HepG2 (cell line): ENCODE measurements around the gene EMC9. TPM values are rescaled to one million over a fixed set of nuclear protein-coding genes. Genes with fewer than 3 reads are reported as not detected.

Source experiments
- ATAC-seq: fragments of 200-7000 bp; cut with Tn5 transposase; 3 replicates; pipeline ENCODE4 v1.9.1; 2020; ENCODE audit warnings: mild to moderate bottlenecking, moderate library complexity
- BruUV-seq: library from RNA; stranded (reverse); fragments of 400-500 nt; replicated peaks from 2 replicates; lab custom pipeline; 2021; lab: Mats Ljungman, UMichigan
- CTCF ChIA-PET: fragments of 300-600 bp; formaldehyde crosslinking; extraction: SDS; loops from one replicate; lab custom pipeline; 2021; ENCODE audit warnings: low total read pairs, inconsistent platforms, low intra/inter-chr PET ratio; lab: Yijun Ruan, JAX
- POLR2A ChIA-PET: fragments of 350-600 bp; sonication (Branson Sonifier 250); formaldehyde crosslinking; loops from one replicate; lab custom pipeline; 2020; ENCODE audit warnings: antibody characterized with exemption, inconsistent platforms; lab: Yijun Ruan, JAX
- DNase-seq: peaks from one replicate; pipeline ENCODE4 v3.0.0-alpha.2; 2015; ENCODE audit warnings: low spot score
- FAIRE-seq: peaks from 3 replicates; lab custom pipeline; 2011; peaks lifted over from hg19 to GRCh38; lab: Jason Lieb, UNC
- H2AFZ ChIP-seq: one replicate; pipeline ENCODE4 v1.6.1; 2011; ENCODE audit warnings: low read length, inconsistent platforms
- H3K27ac ChIP-seq: fragments of 300-600 bp; 3 replicates; pipeline ENCODE4 v1.8.0; 2011; ENCODE audit warnings: mixed run types, mild to moderate bottlenecking, mixed read lengths, low read length, inconsistent platforms; ENCODE audit not compliant: insufficient read depth; ENCODE audit errors: extremely low read length
- H3K27me3 ChIP-seq, 2 experiments: fragments of 200-600 bp in 1 of 2; 2 replicates in 1 of 2; 3 replicates in 1 of 2; pipeline versions ENCODE4 v1.6.0 to v1.8.0; 2011; ENCODE audit warnings: low read length in 2 of 2, mild to moderate bottlenecking in 2 of 2, moderate library complexity in 2 of 2, inconsistent platforms in 1 of 2; ENCODE audit not compliant: insufficient read depth in 2 of 2, control insufficient read depth in 1 of 2
- H3K36me3 ChIP-seq, 2 experiments: fragments of 200-600 bp in 1 of 2; replicated peaks in 1 of 2; 2 replicates in 1 of 2; 3 replicates in 1 of 2; pipeline versions ENCODE4 v1.5.1 to v1.8.0; 2011; ENCODE audit warnings: low read length in 2 of 2, inconsistent platforms in 1 of 2; ENCODE audit not compliant: insufficient read depth in 2 of 2, control insufficient read depth in 1 of 2
- H3K4me1 ChIP-seq: 2 replicates; pipeline ENCODE4 v1.5.1; 2012; ENCODE audit warnings: low read length, inconsistent platforms; ENCODE audit not compliant: insufficient read depth
- H3K4me2 ChIP-seq: 2 replicates; pipeline ENCODE4 v1.6.0; 2011; ENCODE audit warnings: low read depth, low read length, inconsistent platforms
- H3K4me3 ChIP-seq, 3 experiments: fragments of 200-600 bp in 1 of 3; sonication (generic), shearing (Covaris generic) in 1 of 3; replicated peaks in 1 of 3; 2 replicates each; pipeline ENCODE4 v1.5.1; 2011 to 2016; ENCODE audit warnings: low read length in 3 of 3, inconsistent platforms in 2 of 3, low read depth in 2 of 3, mild to moderate bottlenecking in 2 of 3, control low read depth in 1 of 3, mixed read lengths in 1 of 3; ENCODE audit not compliant: insufficient read depth in 1 of 3
- H3K79me2 ChIP-seq: one replicate; pipeline ENCODE4 v1.6.1; 2011; ENCODE audit warnings: low read length, inconsistent platforms; ENCODE audit not compliant: insufficient read depth
- H3K9ac ChIP-seq: 2 replicates; pipeline ENCODE4 v1.6.0; 2011; ENCODE audit warnings: mild to moderate bottlenecking, low read depth, low read length, inconsistent platforms; ENCODE audit not compliant: insufficient read depth
- H3K9me3 ChIP-seq: 2 replicates; pipeline ENCODE4 v1.5.1; 2012; ENCODE audit warnings: mild to moderate bottlenecking, low read length
- H4K20me1 ChIP-seq: 2 replicates; pipeline ENCODE4 v1.6.0; 2011; ENCODE audit warnings: inconsistent platforms, mild to moderate bottlenecking, low read length, moderate library complexity; ENCODE audit not compliant: insufficient read depth
- AGO2 ChIP-seq: fragments of 200-400 bp; formaldehyde crosslinking; optimal IDR thresholded peaks from 2 replicates; pipeline ENCODE3; 2017; ENCODE audit warnings: mild to moderate bottlenecking, low read depth, low read length, moderate library complexity
- ERF ChIP-seq: IDR thresholded peaks from 2 replicates; pipeline ENCODE4 v1.6.1; 2018; ENCODE audit warnings: missing biosample characterization, missing genetic modification reagents
- ETV6 ChIP-seq: sonication (generic); formaldehyde crosslinking; conservative IDR thresholded peaks from 2 replicates; pipeline ENCODE4 v1.4.0; 2020; ENCODE audit warnings: missing genetic modification reagents
- HDAC1 ChIP-seq: sonication (generic); formaldehyde crosslinking; IDR thresholded peaks from 2 replicates; pipeline ENCODE4 v1.5.1; 2020; ENCODE audit warnings: mild to moderate bottlenecking, missing genetic modification reagents
- NFKB2 ChIP-seq: sonication (generic); formaldehyde crosslinking; IDR thresholded peaks from 2 replicates; pipeline ENCODE4 v1.4.0; 2020; ENCODE audit warnings: missing genetic modification reagents, borderline replicate concordance
- NFRKB ChIP-seq: fragments of 450-650 bp; IDR thresholded peaks from 2 replicates; pipeline ENCODE4 v1.6.1; 2017
- NFYB ChIP-seq: sonication (generic); formaldehyde crosslinking; IDR thresholded peaks from 2 replicates; pipeline ENCODE4 v1.4.0; 2020; ENCODE audit warnings: missing genetic modification reagents
- POLR2G ChIP-seq: fragments of 200-400 bp; formaldehyde crosslinking; IDR thresholded peaks from 2 replicates; pipeline ENCODE4 v1.6.1; 2018; ENCODE audit warnings: mild to moderate bottlenecking, low read depth, low read length, moderate library complexity
- RXRA ChIP-seq: sonication (generic); formaldehyde crosslinking; IDR thresholded peaks from 2 replicates; pipeline ENCODE4 v1.5.1; 2020; ENCODE audit warnings: missing genetic modification reagents
- ZHX1 ChIP-seq: sonication (generic); formaldehyde crosslinking; IDR thresholded peaks from 2 replicates; pipeline ENCODE4 v1.8.1; 2022; ENCODE audit warnings: low read depth, mild to moderate bottlenecking, missing genetic modification reagents
- ZNF138 ChIP-seq: sonication (generic); formaldehyde crosslinking; IDR thresholded peaks from 2 replicates; pipeline ENCODE4 v1.5.0; 2020; ENCODE audit warnings: mild to moderate bottlenecking, low read depth, missing genetic modification reagents
- ZNF350 ChIP-seq: sonication (generic); formaldehyde crosslinking; IDR thresholded peaks from 2 replicates; pipeline ENCODE4 v1.4.0; 2020; ENCODE audit warnings: mild to moderate bottlenecking, low read depth, missing genetic modification reagents, borderline replicate concordance
- ZNF660 ChIP-seq: sonication (generic); formaldehyde crosslinking; IDR thresholded peaks from 2 replicates; pipeline ENCODE4 v1.5.1; 2020; ENCODE audit warnings: mild to moderate bottlenecking, low read depth, missing genetic modification reagents, borderline replicate concordance
- ZNF780A ChIP-seq: sonication (generic); formaldehyde crosslinking; IDR thresholded peaks from 2 replicates; pipeline ENCODE4 v1.8.0; 2022; ENCODE audit warnings: mild to moderate bottlenecking, missing genetic modification reagents, moderate library complexity
- WGBS: methylation state at CpG from one replicate; pipeline ENCODE4 v1.1.6; 2017; ENCODE audit warnings: low lambda C conversion rate; 5-methylcytosine and 5-hydroxymethylcytosine counted together
- in situ Hi-C: cut with HindIII; loops from 2 replicates; pipeline ENCODE4 v1.10.0; 2017; ENCODE audit warnings: low pct_unique_long_range_greater_than_20kb; ENCODE audit not compliant: extremely low pct_ligation_motif_present
- intact Hi-C: fragments of 100-400 bp; cut with micrococcal nuclease; formaldehyde crosslinking; loops from one replicate; pipeline ENCODE4 v1.10.0; 2022; ENCODE audit not compliant: unreplicated experiment
- polyA plus RNA-seq, 8 experiments: library from polyadenylated mRNA; depleted of rRNA in 3 of 8; stranded (reverse) in 7 of 8; unstranded in 1 of 8; fragments of >200 nt; fragmentation: Illumina TruSeq in 4 of 8; extraction: Trizol in 4 of 8; gene quantifications; 2 replicates each; pipeline versions ENCODE4 v1.2.1 to v1.2.3, GENCODE V29; 2011 to 2016; ENCODE audit warnings: low read depth in 4 of 8, missing spikeins in 1 of 8, mixed read lengths in 1 of 8; ENCODE audit not compliant: insufficient read depth in 1 of 8
- total RNA-seq, 5 experiments: library from RNA; depleted of rRNA; stranded (reverse); fragments of >200 nt; fragmentation: Illumina TruSeq; extraction: Trizol; gene quantifications; 2 replicates each; pipeline ENCODE4 v1.2.3, GENCODE V29; 2016; ENCODE audit warnings: low read depth in 1 of 5

EMC9 gene
- total and polyA plus RNA-seq, 2 of the 13 experiments (the other 11 are each of a cell fraction or from before 2014, with no cell fraction given), result 60.5 to 78.7 TPM

GRCh38 chr14:24177041-24177825, 35.8 kb upstream of the EMC9 start:
- H4K20me1 ChIP-seq, result no peaks in the 10 kb centered on the region
- no TSS peak for BruUV-seq
- H3K4me2 ChIP-seq, result no peak overlapping the region
- H3K4me1 ChIP-seq, result no peaks in the 10 kb centered on the region
- in situ Hi-C loops, result no loop called here
- no peaks in the 10 kb centered on the region for H3K9me3 ChIP-seq
- H3K36me3 ChIP-seq, result peaks cover 41 to 46% of the 10 kb centered on the region in 2 experiments
- H3K9ac ChIP-seq, result no peak overlapping the region
- CTCF ChIA-PET, result no interaction called here
- WGBS, result 96% methylated on average over 12 of the region's 12 CpGs
- no peak overlapping the region for H3K4me3 ChIP-seq
- FAIRE-seq (no peak), ATAC-seq (no peak), DNase-seq (no peak)
- POLR2A ChIA-PET, result interaction anchor here (0.8 to 6.7 kb wide), 9 partner anchors 11 to 83 kb away, joined by 3 to 65 read pairs (median 4); partner anchors contain the start of genes CHMP4A, EMC9, IPO4 and IRF9
- no peaks in the 10 kb centered on the region for H3K27me3 ChIP-seq
- no peak overlapping the region for H3K27ac ChIP-seq
- TF ChIP-seq ZNF138 (CRISPR knock-in tag), result no peak
- TF ChIP-seq POLR2G, result peak; percentile 56
- no peak for TF ChIP-seq HDAC1 (CRISPR knock-in tag)
- 0 out of 2 replicates have a peak, but pooled peaks have one; percentile 2 for TF ChIP-seq ZHX1 (CRISPR knock-in tag)
- peak; percentile 3; the same call in 1 of the 2 replicates for TF ChIP-seq RXRA
- no peak for TF ChIP-seq NFYB (CRISPR knock-in tag)
- peak; percentile 12 for TF ChIP-seq AGO2
- TF ChIP-seq ERF (CRISPR knock-in tag), result no peak
- no peak for TF ChIP-seq ETV6 (CRISPR knock-in tag)
- TF ChIP-seq NFRKB, result no peak
- TF ChIP-seq ZNF780A (CRISPR knock-in tag), result 0 out of 2 replicates have a peak, but pooled peaks have one; percentile 21
- TF ChIP-seq ZNF660 (CRISPR knock-in tag), result no peak
- peak; percentile 50; the same call in 1 of the 2 replicates for TF ChIP-seq NFKB2 (CRISPR knock-in tag)
- TF ChIP-seq ZNF350 (CRISPR knock-in tag), result no peak
- H2AFZ ChIP-seq, result no peak overlapping the region
- intact Hi-C loops, result no loop called here
- H3K79me2 ChIP-seq, result no peaks in the 10 kb centered on the region
